Kidney tubule cell (primary cell): Measurements from ENCODE around the gene RAB11FIP3.
"Not testable (repeated sequence)": the region's sequence is repeated elsewhere in the genome, so short reads cannot be mapped to it uniquely, and the experiment has no call there.

Experiments
- DNase-seq: peaks from one replicate; pipeline ENCODE4 v3.0.0-alpha.2; 2018; ENCODE audit warnings: low spot score

Gene RAB11FIP3

DNA sequence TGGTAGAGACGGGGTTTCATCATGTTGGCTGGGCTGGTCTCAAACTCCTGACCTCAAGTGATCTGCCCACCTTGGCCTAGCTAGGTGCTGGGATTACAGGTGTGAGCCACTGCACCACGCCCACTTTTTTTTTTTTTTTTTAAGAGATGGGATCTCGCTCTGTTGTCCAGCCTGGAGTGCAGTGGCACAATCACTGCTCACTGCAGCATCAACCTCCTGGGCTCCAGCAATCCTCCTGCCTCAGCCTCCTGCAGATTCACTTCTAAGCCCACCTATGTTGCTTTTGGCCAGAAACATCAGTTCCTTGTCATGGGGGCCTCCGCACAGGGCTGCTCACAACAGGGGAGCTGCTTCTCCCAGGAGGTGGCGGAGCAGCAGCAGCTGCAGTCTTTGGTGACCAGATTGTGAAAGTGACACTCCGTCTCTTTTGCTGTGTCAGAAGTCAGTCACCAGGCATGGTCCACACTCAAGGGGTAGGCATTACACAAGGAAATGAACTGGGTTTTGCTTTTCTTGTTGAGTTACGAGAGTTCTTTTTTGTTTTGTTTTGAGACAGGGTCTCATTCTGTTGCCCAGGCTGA is 32.9 kb upstream of the RAB11FIP3 start:
- DNase-seq: no peak

GRCh38 chr16:396199-396598 is 29.2 kb upstream of the RAB11FIP3 start:
- DNase-seq: no peak

- peak; percentile 41 for DNase-seq
These were observed 28.8 kb upstream of the RAB11FIP3 start for GRCh38 chr16:396605-397004.

DNA sequence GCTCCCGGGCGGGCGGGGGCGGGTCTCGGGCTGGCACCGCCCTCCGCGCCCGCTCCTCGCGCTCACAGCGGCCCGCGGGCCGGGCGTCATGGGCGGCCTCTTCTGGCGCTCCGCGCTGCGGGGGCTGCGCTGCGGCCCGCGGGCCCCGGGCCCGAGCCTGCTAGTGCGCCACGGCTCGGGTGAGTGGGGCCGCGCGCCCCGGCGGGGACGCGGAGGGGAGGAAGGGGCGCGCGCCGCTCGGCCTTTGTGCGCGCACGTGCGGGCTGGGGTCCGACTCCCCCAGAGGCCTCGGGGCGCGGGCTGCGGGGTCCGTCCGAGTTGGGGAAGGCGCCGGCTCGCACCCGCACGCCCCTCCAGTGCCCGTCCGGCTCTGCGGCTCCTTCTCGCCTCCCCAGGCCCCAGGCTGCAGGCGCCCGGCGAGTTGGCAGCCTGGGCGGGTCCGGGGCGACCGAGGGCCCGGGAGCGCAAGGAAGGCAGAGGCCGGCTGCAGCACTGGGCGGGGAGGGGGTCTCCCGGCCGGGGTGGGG is 28.3 kb upstream of the RAB11FIP3 start, which contains the start of gene NME4:
Gene NME4, plus strand, starts transcription at position 65 of the 527 bp plus-strand sequence. Its CDS starts 24 bp downstream, at position 89.
- DNase-seq: peak; percentile 30

DNA sequence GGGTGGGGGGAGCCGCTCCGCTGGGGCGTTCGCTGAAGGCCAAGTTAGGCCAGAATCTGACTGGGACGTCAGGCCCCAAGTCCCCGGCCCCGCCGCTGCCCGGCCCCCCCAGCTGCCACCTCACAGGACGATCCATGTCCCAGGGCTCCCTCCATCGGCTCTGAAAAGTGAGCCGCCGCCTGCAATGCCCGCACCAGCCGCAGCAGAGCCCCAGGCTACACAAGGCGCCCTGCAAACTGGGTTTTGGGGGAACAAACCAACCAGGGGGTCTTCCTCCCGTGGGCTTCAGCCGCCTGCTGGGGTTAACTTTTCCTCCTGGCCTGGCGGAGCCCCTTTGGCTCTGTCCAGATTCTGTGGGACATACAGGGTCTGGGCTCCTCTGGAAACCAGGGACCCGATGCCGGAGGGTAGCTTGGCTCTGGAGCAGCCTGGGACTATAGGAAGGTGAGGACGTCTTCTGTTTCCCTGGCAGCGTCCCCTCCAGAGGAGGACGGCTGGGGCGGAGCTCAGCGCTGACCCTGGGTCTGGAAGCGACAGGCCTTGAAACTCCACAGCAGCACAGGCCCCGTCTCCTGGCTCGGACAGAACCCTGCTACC is 27.6 kb upstream of the RAB11FIP3 start:
- DNase-seq: peak; percentile 63

DNA sequence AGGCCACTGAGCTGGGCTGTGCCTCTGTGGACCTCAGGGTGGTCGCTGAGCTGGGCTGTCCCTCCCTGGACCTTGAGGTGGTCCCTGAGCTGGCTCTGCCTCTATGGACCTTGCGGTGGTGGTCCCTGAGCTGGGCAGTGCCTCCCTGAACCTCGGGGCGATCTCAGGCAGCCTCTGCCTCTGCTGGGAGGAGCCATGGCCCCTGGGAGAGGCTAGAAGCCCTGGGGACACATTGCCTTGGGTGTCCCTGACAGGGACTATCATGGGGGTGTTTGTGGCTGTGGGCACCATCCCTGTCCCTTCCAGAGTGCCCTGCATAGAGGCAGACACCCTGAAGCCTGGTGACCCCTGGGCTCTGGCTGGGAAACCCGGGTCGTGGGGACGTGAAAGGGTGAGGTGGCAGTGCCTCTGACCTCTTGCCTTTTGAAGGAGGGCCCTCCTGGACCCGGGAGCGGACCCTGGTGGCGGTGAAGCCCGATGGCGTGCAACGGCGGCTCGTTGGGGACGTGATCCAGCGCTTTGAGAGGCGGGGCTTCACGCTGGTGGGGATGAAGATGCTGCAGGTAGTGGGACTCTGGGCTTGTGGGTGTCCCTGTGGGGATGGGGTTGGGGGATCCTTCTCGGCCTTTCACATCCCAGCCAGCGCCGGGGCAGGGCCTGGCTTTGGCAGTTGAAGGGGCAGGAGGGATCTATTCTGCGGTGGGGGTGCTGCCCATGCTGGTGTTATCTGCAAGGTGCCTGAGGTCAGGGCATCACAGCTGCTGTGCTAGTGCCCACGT is 26.7 kb upstream of the RAB11FIP3 start:
- no peak for DNase-seq

GRCh38 chr16:399340-400019 is 26.0 kb upstream of the RAB11FIP3 start:
- DNase-seq: no peak

DNA sequence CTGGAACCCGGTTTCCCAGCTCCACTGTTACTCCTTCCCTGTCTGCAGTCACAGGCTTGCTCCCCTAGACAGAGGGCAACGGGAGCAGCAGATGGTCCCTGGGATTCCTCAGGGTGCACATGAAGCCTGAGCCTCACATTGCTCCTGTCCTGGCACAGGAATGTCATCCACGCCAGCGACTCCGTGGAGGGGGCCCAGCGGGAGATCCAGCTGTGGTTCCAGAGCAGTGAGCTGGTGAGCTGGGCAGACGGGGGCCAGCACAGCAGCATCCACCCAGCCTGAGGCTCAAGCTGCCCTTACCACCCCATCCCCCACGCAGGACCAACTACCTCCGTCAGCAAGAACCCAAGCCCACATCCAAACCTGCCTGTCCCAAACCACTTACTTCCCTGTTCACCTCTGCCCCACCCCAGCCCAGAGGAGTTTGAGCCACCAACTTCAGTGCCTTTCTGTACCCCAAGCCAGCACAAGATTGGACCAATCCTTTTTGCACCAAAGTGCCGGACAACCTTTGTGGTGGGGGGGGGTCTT is 25.3 kb upstream of the RAB11FIP3 start:
- DNase-seq: no peak

DNA sequence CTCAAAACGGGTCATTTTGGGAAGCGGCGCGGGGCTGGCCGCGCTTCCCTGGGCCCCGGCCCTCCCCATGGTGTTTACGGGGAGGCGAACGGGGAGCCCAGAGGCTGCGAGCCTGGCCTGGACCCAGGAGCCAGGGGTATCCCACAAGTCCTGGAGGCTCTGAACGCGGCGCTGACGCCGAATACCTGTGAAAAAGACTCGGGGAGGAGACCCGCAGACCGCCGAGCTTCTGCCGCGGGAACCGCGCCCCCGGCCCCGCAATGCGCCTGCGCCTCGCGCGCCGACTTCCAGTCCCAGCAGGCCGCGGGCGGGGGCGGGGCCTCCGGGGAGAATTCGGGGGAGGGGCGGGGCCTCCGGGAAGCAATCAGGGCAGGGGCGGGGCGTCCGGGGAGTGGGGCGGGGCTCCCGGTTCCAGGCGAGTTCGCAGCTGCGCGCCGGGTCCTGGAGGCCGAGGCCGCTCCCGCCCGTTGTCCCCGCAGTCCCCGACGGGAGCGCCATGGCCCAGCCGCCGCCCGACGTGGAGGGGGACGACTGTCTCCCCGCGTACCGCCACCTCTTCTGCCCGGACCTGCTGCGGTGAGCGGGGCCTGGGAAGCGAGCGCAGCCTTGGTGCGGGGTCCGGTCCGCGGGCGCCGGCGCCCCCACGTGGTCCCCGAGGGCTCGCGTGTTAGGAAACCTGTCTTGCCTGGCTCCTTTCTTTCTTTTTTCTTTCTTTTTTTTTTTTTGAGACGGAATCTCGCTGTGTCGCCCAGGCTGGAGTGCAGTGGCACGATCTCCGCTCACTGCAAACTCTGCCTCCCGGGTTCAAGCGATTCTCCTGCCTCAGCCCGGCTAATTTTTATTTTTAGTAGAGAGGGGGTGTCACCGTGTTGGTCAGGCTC is 23.7 kb upstream of the RAB11FIP3 start, which contains the start of gene DECR2:
Gene DECR2, plus strand, starts transcription at position 418 of the 881 bp plus-strand sequence. Its CDS starts 79 bp downstream, at position 497.
- DNase-seq: peak; percentile 87

GRCh38 chr16:404971-405486 is 20.4 kb upstream of the RAB11FIP3 start:
- no peak for DNase-seq

DNA sequence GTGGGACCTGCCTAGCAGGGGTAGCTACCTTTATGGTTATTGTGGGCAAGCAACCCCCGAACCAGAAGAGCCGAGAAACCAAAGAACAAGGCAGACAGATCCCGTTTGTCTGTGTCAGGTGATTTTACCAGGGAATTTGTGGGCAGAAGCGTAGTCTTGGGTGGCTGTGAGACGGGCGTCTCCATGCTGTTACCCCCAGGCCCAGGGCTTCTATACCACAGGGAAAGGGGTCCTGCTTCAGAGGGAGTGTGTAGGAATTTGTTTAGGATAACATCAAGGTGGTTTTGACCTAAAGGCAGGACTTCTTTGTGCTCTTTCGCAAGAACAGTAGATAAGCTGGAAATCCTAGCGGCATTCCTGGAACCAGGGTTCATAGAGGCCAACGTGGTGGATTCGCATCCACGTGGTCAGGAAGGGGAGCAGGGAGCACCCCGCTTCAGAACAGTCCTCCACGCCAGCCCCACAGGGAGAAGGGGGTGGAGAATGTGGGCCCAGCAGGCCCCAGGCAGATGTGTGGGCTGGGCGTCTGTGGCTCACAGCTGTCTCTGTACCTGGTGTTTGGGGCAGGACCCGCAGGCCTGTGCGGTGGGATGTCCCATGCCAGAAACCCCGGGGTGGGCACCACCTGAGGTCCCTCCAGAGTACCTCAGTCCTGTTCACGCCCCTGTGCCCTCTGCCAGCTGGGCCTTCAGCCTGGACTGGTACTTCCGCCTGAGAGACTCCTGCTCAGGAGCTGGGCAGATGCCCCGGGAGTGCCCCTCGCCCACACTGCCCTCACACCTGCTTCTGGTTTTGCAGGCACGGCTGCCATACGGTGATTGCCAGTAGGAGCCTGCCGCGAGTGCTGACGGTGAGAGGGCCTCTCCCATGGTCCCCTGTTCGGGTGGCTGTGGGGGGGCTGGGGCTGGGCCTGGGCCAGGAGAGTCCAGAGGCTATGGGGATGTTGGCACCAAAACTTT is 19.6 kb upstream of the RAB11FIP3 start:
- no peak for DNase-seq

- no peak for DNase-seq
These were observed 18.2 kb upstream of the RAB11FIP3 start for GRCh38 chr16:407253-407652.

- no peak for DNase-seq
These were observed 14.8 kb upstream of the RAB11FIP3 start for GRCh38 chr16:410516-411178.

DNA sequence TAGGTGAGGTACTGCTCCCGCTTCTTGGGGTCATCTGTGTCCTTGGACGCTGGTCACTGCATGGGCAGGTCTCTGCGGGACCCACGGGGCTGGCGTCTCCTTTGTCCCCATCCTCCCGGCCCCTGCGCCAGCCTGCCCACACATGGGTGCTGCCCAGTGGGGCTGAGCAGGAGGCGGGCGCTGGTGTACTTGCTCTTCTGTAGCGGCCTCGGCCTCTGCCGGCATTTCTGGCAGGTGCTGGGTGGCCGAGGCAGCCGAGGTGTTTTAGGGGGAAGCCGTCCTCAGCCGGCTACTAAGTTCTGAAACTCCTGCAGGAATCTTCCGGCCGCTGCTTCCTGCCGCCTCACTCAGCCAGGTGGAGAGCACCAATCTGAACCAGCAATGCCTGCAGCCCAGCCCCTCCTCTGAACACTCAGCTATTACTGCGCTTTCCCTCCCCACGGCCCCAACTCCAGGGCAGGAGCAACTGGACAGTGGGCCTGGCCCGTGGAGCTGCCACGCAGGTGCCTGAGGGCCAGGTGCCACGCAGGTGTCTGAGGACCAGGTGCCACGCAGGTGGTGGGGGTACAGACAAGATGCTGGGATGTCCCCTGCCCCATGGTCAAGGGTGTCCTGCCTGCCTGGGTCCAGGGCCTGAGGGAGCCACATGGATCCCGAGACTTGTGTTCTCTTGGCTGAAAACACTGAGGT is 13.7 kb upstream of the RAB11FIP3 start:
- DNase-seq: no peak

GRCh38 chr16:414395-415169 is 10.9 kb upstream of the RAB11FIP3 start:
- DNase-seq: peak; percentile 55

DNA sequence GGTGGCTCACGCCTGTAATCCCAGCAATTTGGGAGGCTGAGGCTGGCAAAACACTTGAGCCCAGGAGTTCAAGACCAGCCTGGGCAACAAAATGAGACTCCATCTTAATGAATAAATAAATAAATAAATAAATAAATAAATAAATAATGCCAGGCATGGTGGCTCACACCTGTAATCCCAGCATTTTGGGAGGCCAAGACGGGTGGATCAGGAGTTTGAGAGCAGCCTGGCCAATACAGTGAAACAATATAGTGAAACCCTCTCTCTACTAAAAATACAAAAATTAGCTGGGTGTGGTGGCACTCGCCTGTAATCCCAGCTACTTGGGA is 10.3 kb upstream of the RAB11FIP3 start:
- not testable (repeated sequence) for DNase-seq

DNA sequence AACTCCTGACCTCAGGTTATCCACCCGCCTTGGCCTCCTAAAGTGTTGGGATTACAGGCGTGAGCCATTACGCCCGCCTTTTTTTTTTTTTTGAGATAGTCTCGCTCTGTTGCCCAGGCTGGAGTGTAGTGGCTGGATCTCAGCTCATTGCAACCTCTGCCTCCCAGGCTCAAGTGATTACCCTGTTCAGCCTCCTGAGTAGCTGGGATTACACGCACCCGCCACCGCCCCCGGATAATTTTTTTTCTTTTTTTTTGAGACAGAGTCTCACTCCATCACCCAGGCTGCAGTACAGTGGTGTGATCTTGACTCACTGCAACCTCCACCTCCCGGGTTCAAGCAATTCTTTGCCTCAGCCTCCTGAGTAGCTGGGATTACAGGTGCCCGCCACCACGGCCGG is 3.3 kb upstream of the RAB11FIP3 start:
- DNase-seq: not testable (repeated sequence)
